Activated T-cell treated with anti-CD3 and anti-CD28 coated beads for 1 hour (primary cell): ENCODE measurements around the gene CASZ1.

ENCODE experiments used
- DNase-seq: peaks from one replicate; pipeline ENCODE4 v3.0.0-alpha.2; 2020; ENCODE audit warnings: low read depth

Gene CASZ1

DNA sequence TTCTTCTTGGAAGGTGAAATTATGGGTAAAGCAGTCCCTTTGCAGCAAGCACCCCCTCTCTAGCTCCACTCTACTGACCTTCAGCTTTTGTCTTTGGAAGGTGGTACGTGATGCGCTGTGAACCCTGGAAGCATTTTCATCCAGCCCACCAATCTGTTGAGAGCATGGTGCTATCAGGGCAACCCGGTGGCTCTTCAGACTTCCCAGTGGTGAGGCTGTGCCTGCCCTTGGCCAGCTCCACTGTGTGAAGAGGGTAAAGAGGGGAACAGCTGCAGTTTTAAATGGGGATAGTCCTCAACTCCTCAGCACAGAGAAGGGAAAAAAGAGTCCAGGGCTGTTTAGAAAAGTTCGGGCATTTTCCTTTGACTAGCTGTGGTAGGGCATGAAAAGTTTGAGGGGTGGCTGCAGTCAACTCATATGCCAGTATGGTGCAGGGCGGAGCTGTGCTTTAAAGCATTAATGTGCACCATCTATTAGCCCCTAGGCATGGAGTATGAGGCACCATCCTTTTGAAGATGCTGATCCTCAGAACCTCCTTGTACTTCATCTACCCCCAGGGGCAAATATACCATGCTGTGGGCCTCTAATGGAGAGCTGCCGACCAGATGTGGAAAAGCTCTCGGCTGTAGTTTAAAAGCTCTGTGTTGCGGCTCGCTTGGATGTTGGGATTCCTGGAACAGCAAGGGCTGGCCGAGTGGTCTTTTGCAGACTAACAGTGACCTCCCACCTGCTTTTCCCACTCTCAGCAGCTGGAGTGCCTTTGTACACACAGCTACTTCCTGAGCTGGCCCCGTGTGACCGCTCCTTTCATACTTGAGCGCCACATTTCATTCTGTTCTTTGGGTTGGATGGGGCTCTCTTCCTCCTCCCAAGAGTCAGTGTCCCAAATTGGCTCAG, 198.7 kb downstream of the CASZ1 start:
- DNase-seq: no peak

DNA sequence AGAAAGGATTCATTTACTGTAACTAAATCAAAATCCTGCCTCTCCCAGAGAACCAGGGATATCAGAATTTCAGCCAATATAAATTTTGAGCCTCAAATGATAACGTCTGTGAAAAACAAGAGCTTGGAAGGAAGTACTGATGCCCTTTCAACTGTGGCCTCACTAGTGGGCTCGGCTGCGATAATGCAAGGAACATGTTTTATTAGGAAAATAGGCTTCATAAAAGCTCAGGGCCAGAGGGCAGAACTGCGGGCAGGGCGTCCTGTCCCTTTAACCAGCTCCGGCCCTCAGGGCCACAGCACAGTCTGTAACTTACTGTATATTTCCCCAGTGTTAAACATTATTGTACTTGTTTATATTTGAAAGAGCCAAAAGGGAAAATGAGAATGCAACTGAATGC, 199.7 kb downstream of the CASZ1 start:
- DNase-seq: no peak

DNA sequence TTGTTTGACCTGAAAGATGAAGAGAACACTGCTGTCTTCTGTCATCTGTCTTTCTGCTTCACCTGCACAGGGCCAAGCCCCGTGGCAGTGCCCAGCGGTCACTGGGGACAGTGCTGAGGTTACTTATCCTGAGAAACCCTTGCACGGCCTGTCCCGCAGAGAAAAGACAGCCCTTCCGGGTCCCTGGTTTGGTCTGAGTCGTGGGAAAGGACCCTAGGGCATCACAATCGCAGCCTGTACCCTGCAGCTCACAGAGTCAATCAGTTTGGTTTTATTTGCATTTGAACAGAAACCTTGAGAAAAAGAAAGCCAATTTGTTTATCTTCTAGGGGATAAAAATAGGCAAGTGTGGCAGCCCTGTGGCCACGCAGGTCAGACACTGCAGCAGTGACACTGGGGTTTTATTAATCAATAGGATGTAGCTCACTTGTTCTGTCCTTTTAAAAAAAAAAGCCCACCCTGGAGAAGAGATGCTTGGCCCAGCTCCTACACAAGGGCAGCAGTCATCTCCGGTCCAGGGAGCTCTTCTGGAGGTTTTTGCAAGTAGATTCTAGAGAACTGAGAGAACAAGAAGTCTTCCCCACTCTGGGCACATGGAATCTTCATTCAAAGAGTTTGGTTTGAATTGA, 201.7 kb downstream of the CASZ1 start:
- DNase-seq: no peak

DNA sequence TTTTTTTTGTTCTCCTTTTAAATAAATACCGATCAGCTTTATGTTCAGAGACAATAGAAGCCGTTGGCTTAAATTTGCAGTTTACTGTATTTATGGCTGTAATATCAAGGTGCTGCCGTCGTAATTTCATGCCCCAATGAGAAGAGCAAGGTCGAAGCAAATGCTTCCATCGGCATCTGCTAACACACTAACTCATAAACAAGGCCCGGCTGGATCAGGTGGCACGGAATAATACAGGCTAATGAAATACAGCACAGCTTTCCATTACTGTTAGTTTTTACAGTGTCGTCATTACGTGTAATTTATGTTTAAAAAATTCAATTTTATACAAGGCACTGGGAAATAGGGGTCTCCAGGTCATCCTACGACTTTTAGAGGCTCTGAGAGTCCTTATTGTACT, 202.7 kb downstream of the CASZ1 start:
- DNase-seq: no peak

DNA sequence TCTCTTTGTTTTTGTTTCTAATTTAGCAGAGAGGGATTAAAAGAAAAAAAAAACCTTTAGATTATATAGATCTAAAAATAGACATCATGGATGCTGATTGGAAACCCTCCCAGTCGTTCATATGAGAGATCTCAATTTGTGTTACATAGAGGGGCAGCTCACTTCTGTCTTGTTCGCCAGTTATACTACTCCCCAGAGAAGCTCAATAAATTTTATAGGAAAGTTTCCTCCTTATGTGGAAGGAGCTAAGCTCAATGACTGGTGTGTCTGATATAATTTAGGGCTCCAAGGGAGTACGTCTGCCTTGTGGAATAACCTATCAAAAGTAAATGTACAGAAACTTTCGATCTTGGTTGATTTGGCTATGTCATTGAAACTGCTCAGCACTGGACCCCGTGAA, 204.1 kb downstream of the CASZ1 start:
- no peak for DNase-seq

DNA sequence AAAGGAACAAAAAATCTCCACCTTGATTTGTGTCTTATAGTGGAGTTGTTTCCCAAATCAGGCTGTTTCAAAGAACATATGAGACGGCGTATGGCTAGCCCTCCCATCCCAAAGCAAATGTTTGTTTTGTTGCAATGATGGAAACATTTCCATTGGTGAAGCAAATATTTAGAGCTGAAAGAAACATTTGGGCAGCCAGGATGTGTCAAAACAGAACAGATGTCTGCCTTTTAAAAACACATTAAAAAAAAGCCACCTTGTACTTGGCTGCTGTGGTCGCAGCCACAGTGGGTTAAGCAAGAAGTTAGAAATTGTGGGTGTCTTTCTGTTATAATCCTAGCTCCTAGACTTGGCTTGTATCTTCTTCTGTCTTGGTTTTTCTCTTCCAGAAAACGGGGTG, 205.4 kb downstream of the CASZ1 start:
- DNase-seq: no peak

DNA sequence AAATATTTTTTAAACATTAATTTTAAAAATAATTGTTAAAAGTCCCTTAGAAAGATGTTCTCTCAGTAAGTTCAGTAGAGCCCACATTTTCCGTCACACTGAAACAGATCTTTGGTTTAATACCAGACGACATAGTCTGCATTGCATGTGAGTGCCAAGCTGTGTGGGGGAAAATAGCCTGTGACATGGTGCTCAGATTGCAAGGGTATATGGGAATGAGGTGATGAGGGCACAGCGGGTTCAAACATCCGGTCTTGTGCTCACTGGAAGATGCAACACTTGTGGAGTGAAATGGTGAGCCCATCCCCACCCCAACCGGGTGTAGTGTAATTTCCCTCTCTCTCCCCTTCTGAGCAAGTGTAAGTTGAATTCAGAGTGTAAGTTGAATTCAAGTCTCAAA, 207.4 kb downstream of the CASZ1 start:
- no peak for DNase-seq

DNA sequence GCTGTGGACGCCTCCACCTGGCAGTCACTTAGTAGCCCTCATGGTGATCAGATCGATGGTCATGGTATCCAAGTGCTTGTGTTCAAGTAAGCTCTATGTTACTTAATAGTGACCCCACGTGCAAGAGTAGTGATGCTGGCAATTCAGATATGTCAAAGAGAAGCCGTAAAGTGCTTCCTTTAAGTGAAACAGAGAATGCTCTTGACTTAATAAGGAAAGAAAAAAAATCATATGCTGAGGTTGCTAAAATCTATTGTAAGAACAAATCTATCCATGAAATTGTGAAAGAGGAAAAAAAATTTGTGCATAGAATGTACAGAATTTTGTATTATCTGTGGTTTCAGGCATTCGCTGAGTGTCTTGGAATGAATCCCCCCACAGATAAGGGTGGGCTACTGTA, 207.8 kb downstream of the CASZ1 start:
- DNase-seq: no peak
